GM21825 (cell line): ENCODE results near the gene PTPRJ.

ENCODE experiments used
- ATAC-seq: cut with Tn5 transposase; IDR thresholded peaks from one replicate; pipeline ENCODE4 v1.9.1; 2021; ENCODE audit warnings: mild to moderate bottlenecking, moderate library complexity; ENCODE audit not compliant: unreplicated experiment

The PTPRJ gene

GRCh38 chr11:48056325-48057183 lies 76.2 kb downstream of the PTPRJ start:
- ATAC-seq, result no peak

DNA sequence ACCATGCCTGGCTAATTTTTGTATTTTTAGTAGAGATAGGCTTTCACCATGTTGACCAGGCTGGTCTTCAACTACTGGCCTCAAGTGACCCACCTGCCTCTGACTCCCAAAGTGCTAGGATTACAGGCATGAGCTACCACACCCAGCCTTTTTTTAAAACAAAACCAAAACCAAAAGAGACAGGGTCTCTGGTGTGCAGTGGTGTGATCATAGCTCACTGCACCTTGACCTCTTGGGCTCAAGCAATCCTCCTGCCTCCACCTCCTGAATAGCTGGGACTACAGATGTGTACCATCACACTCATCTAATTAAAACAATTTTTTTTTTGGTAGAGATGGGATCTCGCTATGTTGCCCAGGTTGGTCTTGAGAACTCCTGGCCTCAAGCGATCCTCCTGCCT lies 77.7 kb downstream of the PTPRJ start:
- ATAC-seq, result no peak

DNA sequence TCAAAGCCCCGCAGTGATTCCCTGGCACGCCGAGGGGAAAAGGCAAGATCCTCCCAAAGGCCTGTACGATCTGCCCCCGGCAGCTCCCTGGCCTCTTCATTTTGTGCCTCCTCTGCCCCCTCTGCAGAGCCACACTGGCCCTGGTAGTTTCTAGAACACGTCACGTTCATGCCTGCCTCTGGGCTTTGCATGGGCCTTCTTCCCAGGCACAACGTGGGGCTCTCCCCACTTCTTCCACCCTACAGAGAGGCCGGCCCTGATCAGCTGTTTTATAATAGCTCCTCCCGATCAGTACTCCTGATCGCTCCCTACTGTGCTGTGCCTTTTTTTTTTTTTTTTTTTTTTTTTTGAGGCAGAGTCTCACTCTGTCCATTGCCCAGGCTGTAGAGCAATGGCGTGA lies 78.4 kb downstream of the PTPRJ start:
- no peak for ATAC-seq

DNA sequence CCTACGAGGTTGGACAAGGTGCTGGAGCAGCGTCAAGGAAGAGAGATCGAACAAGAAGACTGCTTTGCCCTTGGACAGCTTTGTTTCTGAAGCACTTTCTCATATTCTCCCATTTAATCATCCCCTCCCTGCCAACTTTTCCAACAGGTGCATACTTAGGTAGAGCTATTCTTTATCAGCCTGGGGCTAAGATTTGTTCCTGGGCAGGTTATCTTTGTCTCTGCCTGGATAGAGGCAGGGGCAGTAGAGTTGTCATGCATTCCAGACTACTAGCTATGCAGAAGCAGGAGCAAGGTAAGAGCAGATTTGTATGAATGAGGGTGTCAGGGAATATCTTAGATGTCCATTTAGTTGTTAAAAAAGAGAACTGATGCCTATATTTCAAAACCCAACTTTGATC lies 82.3 kb downstream of the PTPRJ start:
- ATAC-seq, result no peak

DNA sequence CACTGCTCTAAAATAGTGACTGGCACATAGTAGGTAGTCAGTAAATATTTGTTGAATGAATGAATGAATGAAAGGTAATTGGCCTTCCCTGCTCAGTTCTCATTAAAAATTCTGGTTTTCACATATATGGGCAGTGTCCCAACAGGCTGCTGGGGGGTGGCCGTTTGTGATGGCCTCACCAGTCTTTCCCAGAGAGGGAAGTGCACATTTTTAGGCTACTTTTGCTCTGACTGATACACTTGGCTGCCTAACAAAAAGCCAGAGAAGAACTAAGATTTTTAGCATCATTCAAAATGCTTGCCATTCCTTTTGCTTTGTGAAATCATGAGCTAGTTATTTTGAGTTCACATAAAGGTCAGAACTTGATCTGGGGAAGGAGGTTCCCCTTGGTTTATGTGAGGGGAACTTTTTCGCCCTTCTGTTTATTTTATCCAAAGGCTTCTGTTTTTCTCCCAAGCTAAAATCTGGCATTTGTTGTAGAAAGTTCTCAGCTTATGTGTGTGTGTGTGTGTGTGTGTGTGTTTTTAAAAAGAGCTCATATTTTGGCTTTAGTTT lies 83.1 kb downstream of the PTPRJ start:
- ATAC-seq, result no peak

GRCh38 chr11:48064306-48064705 lies 83.9 kb downstream of the PTPRJ start:
- ATAC-seq, result no peak

GRCh38 chr11:48066881-48067800 lies 86.8 kb downstream of the PTPRJ start:
- ATAC-seq, result no peak

- no peak for ATAC-seq
Measured at GRCh38 chr11:48073031-48073861, 92.9 kb downstream of the PTPRJ start.

DNA sequence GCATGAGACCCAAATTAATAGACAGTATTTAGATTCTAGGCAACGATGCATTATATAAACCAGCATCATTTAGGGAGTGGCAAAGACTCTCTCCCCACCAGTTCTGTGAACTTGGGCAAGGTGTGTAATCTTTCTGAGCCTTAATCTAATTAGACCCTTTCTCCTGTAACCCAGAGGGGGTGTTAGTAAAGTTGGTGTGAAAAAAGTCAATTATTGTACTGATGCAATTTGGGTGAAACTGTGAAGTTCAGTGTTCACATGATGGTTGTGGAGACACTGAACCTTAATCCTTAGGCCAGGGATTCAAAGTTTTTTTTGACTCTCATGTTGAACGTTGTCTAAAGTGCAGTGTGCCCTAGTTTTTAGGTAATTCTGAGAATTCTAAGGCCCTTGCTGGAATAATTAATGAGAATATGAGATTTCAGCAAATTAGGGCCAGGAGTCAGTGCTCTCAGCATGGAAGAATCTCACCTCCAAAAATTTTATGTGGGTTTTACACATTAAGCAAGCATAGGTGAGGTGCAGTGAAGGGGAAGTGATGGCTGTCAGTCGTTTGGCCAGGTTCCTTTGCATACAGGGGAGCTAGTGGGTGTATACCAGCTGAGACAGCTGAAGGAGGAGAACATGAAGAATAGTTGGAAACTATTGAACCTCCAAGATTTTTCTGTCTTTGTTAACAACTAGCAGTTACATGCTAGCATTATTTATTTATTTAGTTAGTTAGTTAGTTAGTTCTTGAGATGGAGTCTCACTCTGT lies 94.2 kb downstream of the PTPRJ start:
- no peak for ATAC-seq

DNA sequence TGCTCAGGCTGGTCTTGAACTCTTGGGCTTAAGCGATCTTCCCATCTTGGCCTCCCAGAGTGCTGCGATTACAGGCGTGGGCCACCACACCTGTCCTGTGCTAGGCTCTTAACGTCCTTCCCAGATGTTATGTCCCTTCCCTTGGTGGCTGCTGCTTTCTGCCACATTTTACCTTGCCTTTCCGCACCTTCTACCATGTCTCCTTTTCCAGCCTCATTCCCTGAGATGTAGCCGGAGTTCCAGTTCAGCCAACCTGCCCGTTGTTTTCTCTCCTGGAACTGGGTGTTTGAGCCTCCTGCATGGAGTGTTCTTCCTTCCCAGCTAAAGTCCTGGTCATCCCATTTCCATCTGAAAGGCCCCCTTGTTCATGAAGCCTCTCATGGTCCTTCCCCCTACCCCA lies 95.3 kb downstream of the PTPRJ start:
- ATAC-seq, result no peak

DNA sequence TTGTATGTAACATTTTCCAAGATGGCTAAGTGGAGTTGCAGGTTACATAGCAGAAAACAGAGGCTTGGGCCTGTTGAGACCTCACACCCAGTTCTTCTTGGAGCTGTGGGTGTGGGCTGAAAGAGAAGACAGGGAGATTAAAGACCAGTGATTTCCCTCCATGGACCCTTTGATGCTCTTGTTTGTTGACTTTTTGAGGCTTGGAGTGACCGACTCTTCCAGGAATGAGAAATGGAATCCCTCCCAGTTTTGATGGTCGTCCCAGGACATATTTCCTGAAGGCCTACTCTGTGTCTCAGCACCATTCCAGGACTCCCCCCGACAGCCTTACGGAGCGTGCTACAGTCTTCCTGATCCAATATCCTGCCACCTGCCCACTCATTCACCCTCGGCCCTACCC lies 96.9 kb downstream of the PTPRJ start:
- no peak for ATAC-seq

DNA sequence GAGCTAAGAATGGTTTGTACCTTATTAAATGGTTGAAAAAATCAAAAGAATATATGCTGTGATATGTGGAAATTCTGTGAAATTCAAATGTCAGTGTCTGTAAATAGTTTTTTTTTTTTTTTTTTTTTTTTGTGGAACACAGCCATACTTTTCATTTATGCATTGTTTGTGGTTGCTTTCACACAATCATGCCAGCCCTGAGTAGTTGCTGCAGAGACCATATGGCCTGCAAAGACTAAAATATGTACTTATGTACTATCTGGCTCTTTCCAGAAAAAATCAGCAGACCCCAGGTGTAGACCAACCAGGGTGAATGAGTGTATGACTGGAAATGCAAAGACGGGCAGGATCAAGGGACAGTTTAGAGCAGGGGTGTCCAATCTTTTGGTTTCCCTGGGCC lies 98.3 kb downstream of the PTPRJ start:
- no peak for ATAC-seq

GRCh38 chr11:48079596-48079995 lies 99.2 kb downstream of the PTPRJ start:
- no peak for ATAC-seq

GRCh38 chr11:48080301-48080861 lies 100.0 kb downstream of the PTPRJ start:
- no peak for ATAC-seq

DNA sequence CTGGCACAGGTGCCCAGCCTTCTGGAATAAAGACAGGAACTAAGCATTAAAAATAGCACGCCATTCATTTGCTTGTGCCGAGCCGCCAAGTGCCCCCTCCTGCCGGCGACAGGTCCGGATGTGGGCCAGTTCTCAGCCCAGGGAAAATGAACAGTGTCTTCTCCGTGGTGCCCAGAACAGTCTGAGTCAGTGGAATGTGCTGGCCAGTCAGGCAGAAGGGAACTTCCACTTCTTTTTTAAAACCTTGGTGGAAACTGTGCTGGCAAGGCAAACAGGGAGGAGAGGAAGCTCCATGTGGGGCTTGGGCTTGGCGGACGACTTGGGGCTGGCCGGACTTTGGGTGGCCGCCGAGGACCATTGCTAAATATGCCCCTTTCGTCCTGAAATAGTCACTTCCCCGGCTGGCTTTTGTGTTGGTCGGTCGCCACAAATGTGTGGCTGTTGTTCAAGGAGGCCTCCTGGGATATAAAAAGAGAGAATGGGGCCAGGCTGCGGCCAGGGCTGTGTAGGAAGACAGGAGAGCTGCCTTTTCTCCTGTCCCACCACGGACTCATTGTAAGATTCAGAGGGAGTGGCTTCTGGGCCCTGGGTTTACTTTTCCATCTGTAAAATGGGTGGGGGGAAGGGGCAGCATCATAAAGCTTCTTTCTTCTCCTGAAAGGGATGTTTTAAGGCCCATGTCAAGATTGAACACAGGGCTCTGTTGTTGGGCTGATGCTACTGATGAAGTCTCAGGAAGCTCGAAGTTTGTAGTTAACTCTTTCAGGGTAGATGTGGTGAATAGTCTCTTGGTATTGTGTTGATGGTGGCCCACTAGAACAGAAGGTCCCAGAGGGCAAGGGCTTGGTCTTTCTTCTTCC lies 101.0 kb downstream of the PTPRJ start:
- no peak for ATAC-seq

DNA sequence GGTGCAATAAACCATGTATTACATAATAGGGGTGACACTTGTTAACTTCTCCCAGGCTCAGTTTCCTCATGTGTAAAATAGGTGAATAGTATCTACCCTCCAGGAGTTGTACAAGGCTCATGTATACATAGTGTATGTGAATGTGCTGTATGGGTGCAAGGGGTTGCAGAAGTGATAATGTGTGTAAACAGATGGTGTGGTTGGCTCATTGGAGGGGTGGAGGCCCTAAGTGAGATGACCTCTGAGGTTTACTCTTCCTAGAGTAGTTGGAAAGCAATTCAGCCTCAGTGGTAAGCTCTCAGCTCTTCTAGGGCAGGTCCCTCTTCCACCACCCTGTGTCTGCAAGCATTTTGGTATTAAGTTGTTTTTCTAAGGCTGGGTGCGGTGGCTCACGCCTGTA lies 102.4 kb downstream of the PTPRJ start:
- no peak for ATAC-seq

GRCh38 chr11:48083421-48083820 lies 103.1 kb downstream of the PTPRJ start:
- ATAC-seq, result no peak

DNA sequence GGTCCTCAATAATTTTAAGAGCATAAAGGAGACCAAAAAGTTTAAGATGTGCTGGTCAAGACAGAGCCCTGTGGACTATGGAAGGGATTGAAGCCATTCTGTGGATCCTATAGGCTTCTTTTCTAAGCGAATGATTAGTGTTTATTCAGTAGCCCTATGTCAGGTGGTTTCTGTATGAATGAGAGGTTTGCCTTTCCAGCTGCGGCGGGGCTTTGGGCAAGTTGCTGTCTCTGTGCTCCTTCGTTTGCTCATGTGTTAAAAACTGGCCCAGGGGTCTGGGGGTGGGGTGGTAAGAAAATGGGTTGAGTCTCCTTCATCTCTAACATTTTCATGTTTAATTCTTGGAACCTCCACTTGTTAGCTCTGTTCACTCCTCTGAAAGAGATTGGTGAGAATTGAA lies 105.3 kb downstream of the PTPRJ start:
- no peak for ATAC-seq

DNA sequence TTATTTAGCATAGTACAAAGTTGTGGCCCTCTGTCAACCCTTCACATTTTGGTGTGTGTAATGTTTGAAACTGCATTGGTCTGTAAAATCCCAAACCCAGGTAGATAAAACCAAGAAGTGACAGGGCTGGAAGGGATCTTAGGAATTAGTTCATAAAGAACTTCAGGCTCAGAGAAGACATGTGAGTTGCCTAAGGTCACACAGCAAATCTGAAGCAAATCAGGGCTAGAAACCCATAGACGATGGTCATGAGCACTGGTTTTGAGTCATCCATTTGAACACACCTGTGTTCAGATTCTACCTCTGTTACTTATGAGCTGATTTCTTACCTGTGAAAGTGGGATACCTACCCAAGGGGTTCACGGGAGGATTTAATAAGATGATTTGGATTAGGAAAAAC lies 107.1 kb downstream of the PTPRJ start:
- ATAC-seq, result no peak
